Natural killer cell (primary cell): ENCODE results near the gene MMP20. TPM values are rescaled to one million over a fixed set of nuclear protein-coding genes. Genes with fewer than 3 reads are reported as not detected.

Experiments
- ATAC-seq, 3 donors: fragments of 150-1000 bp in 2 of 3; fragments of 200-7000 bp in 1 of 3; cut with Tn5 transposase; 1 replicate in 1 of 3; 2 replicates in 2 of 3; pipeline ENCODE4 v1.10.0; 2021; ENCODE audit warnings: mild to moderate bottlenecking in 2 of 3, moderate library complexity in 2 of 3
- DNase-seq, 2 donors: peaks; one replicate each; pipeline versions ENCODE4 v3.0.0 to v3.0.0-alpha.2; 2013 to 2021; ENCODE audit warnings: mixed read lengths in 1 of 2
- H3K27ac ChIP-seq: one replicate; pipeline ENCODE4 v1.5.1; 2013; ENCODE audit warnings: mild to moderate bottlenecking, low read length
- H3K27me3 ChIP-seq: one replicate; pipeline ENCODE4 v1.6.1; 2013; ENCODE audit warnings: low read length; ENCODE audit not compliant: control insufficient read depth, insufficient read depth
- H3K36me3 ChIP-seq: one replicate; pipeline ENCODE4 v1.6.1; 2013; ENCODE audit warnings: low read length; ENCODE audit not compliant: control insufficient read depth, insufficient read depth
- H3K4me1 ChIP-seq: one replicate; pipeline ENCODE4 v1.6.1; 2013; ENCODE audit warnings: low read length; ENCODE audit not compliant: control insufficient read depth, insufficient read depth
- H3K4me3 ChIP-seq: one replicate; pipeline ENCODE4 v1.5.1; 2013; ENCODE audit warnings: low read length
- H3K9me3 ChIP-seq: one replicate; pipeline ENCODE4 v1.6.1; 2013; ENCODE audit warnings: low read length; ENCODE audit not compliant: control insufficient read depth, insufficient read depth
- H3K27ac Mint-ChIP-seq, 2 donors: one replicate each; pipeline ENCODE4 v1.8.0; 2022; ENCODE audit warnings: mild to moderate bottlenecking in 2 of 2, mixed read lengths in 2 of 2, moderate library complexity in 1 of 2
- H3K27me3 Mint-ChIP-seq, 2 donors: one replicate each; pipeline ENCODE4 v1.8.0; 2022; ENCODE audit warnings: low read depth in 2 of 2, mixed read lengths in 2 of 2
- H3K36me3 Mint-ChIP-seq: one replicate; pipeline ENCODE4 v1.8.0; 2022; ENCODE audit warnings: mixed read lengths
- H3K4me1 Mint-ChIP-seq, 2 donors: one replicate each; pipeline ENCODE4 v1.8.0; 2022; ENCODE audit warnings: mixed read lengths in 2 of 2
- H3K4me3 Mint-ChIP-seq: one replicate; pipeline ENCODE4 v1.8.0; 2022; ENCODE audit warnings: mild to moderate bottlenecking, moderate library complexity, mixed read lengths
- H3K9me3 Mint-ChIP-seq, 2 donors: one replicate each; pipeline ENCODE4 v1.8.0; 2022; ENCODE audit warnings: mixed read lengths in 2 of 2
- CTCF ChIP-seq: fragments of 200-600 bp; IDR thresholded peaks from one replicate; pipeline ENCODE4 v1.8.0; 2022; ENCODE audit warnings: antibody characterized with exemption
- WGBS: methylation state at CpG from one replicate; pipeline ENCODE4 v1.1.7; 2013; ENCODE audit warnings: missing lambda C conversion rate; ENCODE audit not compliant: insufficient coverage; 5-methylcytosine and 5-hydroxymethylcytosine counted together
- intact Hi-C: fragments of 100-400 bp; cut with micrococcal nuclease; formaldehyde crosslinking; loops from one replicate; pipeline ENCODE4 v1.14.2; 2022
- total RNA-seq, 4 donors: library from RNA; stranded (reverse); fragments of 120-200 nt in 1 of 4; gene quantifications; one replicate each; pipeline versions ENCODE4 v1.2.3 to v1.2.4, GENCODE V29; 2013 to 2022

The MMP20 gene
- total RNA-seq, 3 donors from 2014 or later (not counting 1 experiment from before 2014, with no cell fraction given) = not detected

- Histone ChIP-seq H3K9me3 (no peaks in the 10 kb centered on the region), H3K36me3 (no peaks in the 10 kb centered on the region), H3K4me1 (no peaks in the 10 kb centered on the region), H3K27me3 (peaks cover 3% of the 10 kb centered on the region), H3K4me3 (no peak overlapping the region), H3K27ac (no peak overlapping the region)
- ATAC-seq (no peak), DNase-seq (no peak)
- H3K36me3 Mint-ChIP-seq = no peaks in the 10 kb centered on the region
- H3K4me1 Mint-ChIP-seq = no peaks in the 10 kb centered on the region
- peaks cover 8 to 38% of the 10 kb centered on the region in 2 donors for H3K27me3 Mint-ChIP-seq
- H3K27ac Mint-ChIP-seq = no peak overlapping the region
- 80% methylated on average over 6 of the region's 6 CpGs for WGBS
- H3K9me3 Mint-ChIP-seq = no peaks in the 10 kb centered on the region
- no peak overlapping the region for H3K4me3 Mint-ChIP-seq
- TF ChIP-seq CTCF = no peak
- intact Hi-C loops = no loop called here
Measured at GRCh38 chr11:102534261-102534872, 90.8 kb downstream of the MMP20 start.

GRCh38 chr11:102530558-102530957 is 94.6 kb downstream of the MMP20 start, which contains the start of gene MMP7:
MMP7 (minus strand) TSS chr11:102530747; CDS start chr11:102530700, 47 bp downstream.
- H3K4me3 ChIP-seq = no peak within 1 kb of the TSS
- Mint-ChIP-seq H3K27ac (no peak within 1 kb of the TSS), H3K36me3 (no peaks in the 10 kb centered on the region), H3K4me3 (no peak within 1 kb of the TSS), H3K27me3 (peaks cover 5 to 13% of the 10 kb centered on the region in 2 donors), H3K9me3 (no peaks in the 10 kb centered on the region), H3K4me1 (no peaks in the 10 kb centered on the region)
- H3K36me3 ChIP-seq = no peaks in the 10 kb centered on the region
- intact Hi-C loops = no loop called here
- H3K27me3 ChIP-seq = no peaks in the 10 kb centered on the region
- H3K9me3 ChIP-seq = no peaks in the 10 kb centered on the region
- no peaks in the 10 kb centered on the region for H3K4me1 ChIP-seq
- 29% methylated on average over 8 of the region's 8 CpGs for WGBS
- TF ChIP-seq CTCF = no peak
- no peak within 1 kb of the TSS for H3K27ac ChIP-seq
- no peak for DNase-seq
- no peak for ATAC-seq

- intact Hi-C loops = no loop called here
- H3K9me3 ChIP-seq = no peaks in the 10 kb centered on the region
Measured at GRCh38 chr11:102528618-102529017, 96.5 kb downstream of the MMP20 start.

More at GRCh38 chr11:102528618-102529017, 96.5 kb downstream of the MMP20 start:
- Mint-ChIP-seq H3K4me1 (no peaks in the 10 kb centered on the region), H3K9me3 (no peaks in the 10 kb centered on the region), H3K36me3 (no peaks in the 10 kb centered on the region), H3K27ac (no peak overlapping the region), H3K27me3 (peaks cover 0 to 4% of the 10 kb centered on the region in 2 donors), H3K4me3 (no peak overlapping the region)
- no peak for TF ChIP-seq CTCF
- Histone ChIP-seq H3K36me3 (no peaks in the 10 kb centered on the region), H3K4me1 (no peaks in the 10 kb centered on the region), H3K27ac (no peak overlapping the region), H3K4me3 (no peak overlapping the region), H3K27me3 (no peaks in the 10 kb centered on the region)
- DNase-seq (no peak), ATAC-seq (no peak)
